ENCODE data around the gene PSD2. TPM values are rescaled to one million over a fixed set of nuclear protein-coding genes. Genes with fewer than 3 reads are reported as not detected.

The PSD2 gene
- total RNA-seq, 1 donor from 2014 or later: not detected

GRCh38 chr5:139772927-139773690 lies 22.5 kb upstream of the PSD2 start:
- Mint-ChIP-seq H3K4me3 (no peak overlapping the region), H3K9me3 (no peaks in the 10 kb centered on the region), H3K4me1 (peaks cover 12% of the 10 kb centered on the region), H3K27ac (no peak overlapping the region), H3K27me3 (peaks cover 3% of the 10 kb centered on the region), H3K36me3 (ENCODE audit: low read depth) (no peaks in the 10 kb centered on the region)
- DNase-seq (no peak), ATAC-seq (ENCODE audit: low read depth) (no peak)
- intact Hi-C loops (cut with micrococcal nuclease): no loop called here
- ChIA-PET CTCF (no interaction called here), POLR2A (interaction anchor here (0.7 kb wide), 1 partner anchor 9 kb away, joined by 4 read pairs; no protein-coding TSS in a partner anchor)
- TF ChIP-seq, protein P1, sequence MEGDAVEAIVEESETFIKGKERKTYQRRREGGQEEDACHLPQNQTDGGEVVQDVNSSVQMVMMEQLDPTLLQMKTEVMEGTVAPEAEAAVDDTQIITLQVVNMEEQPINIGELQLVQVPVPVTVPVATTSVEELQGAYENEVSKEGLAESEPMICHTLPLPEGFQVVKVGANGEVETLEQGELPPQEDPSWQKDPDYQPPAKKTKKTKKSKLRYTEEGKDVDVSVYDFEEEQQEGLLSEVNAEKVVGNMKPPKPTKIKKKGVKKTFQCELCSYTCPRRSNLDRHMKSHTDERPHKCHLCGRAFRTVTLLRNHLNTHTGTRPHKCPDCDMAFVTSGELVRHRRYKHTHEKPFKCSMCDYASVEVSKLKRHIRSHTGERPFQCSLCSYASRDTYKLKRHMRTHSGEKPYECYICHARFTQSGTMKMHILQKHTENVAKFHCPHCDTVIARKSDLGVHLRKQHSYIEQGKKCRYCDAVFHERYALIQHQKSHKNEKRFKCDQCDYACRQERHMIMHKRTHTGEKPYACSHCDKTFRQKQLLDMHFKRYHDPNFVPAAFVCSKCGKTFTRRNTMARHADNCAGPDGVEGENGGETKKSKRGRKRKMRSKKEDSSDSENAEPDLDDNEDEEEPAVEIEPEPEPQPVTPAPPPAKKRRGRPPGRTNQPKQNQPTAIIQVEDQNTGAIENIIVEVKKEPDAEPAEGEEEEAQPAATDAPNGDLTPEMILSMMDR (IDR thresholded peaks at IDR 0.05): no peak

GRCh38 chr5:139774980-139775661 lies 20.5 kb upstream of the PSD2 start:
- intact Hi-C loops (cut with micrococcal nuclease): loop anchor here (1.0 kb wide), 1 partner anchor 12 kb away; no protein-coding TSS in a partner anchor
- H3K27ac Mint-ChIP-seq: peak overlapping the region; percentile 46
- DNase-seq: peak; percentile 83
- H3K4me1 Mint-ChIP-seq: peaks cover 12% of the 10 kb centered on the region
- peaks cover 3% of the 10 kb centered on the region for H3K27me3 Mint-ChIP-seq
- H3K36me3 Mint-ChIP-seq (ENCODE audit: low read depth): no peaks in the 10 kb centered on the region
- H3K9me3 Mint-ChIP-seq: no peaks in the 10 kb centered on the region
- peak; percentile 96 for ATAC-seq (ENCODE audit: low read depth)
- peak overlapping the region; percentile 59 for H3K4me3 Mint-ChIP-seq
- POLR2A ChIA-PET: interaction anchor here (1.1 kb wide), 1 partner anchor 8 kb away, joined by 3 read pairs; no protein-coding TSS in a partner anchor
- TF ChIP-seq, protein P1 (IDR thresholded peaks at IDR 0.05): peak; percentile 84
- CTCF ChIA-PET: interaction anchor here (0.6 to 3.6 kb wide), 16 partner anchors 9 to 353 kb away, joined by 3 to 32 read pairs (median 4); no protein-coding TSS in a partner anchor

GRCh38 chr5:139775872-139776271 lies 19.7 kb upstream of the PSD2 start:
- H3K4me3 Mint-ChIP-seq: no peak overlapping the region
- no peaks in the 10 kb centered on the region for H3K36me3 Mint-ChIP-seq (ENCODE audit: low read depth)
- ATAC-seq (ENCODE audit: low read depth) (no peak), DNase-seq (no peak)
- TF ChIP-seq, protein P1 (IDR thresholded peaks at IDR 0.05): no peak
- H3K4me1 Mint-ChIP-seq: peaks cover 12% of the 10 kb centered on the region
- no peak overlapping the region for H3K27ac Mint-ChIP-seq
- H3K9me3 Mint-ChIP-seq: no peaks in the 10 kb centered on the region
- CTCF ChIA-PET: interaction anchor here (0.9 to 3.6 kb wide), 10 partner anchors 10 to 201 kb away, joined by 3 to 32 read pairs (median 5); no protein-coding TSS in a partner anchor
- intact Hi-C loops (cut with micrococcal nuclease): loop anchor here (1.0 kb wide), 1 partner anchor 11 kb away; no protein-coding TSS in a partner anchor
- POLR2A ChIA-PET: interaction anchor here (0.6 to 1.1 kb wide), 3 partner anchors 8 to 71 kb away, joined by 3 to 13 read pairs (median 3); no protein-coding TSS in a partner anchor
- H3K27me3 Mint-ChIP-seq: peaks cover 3% of the 10 kb centered on the region

DNA sequence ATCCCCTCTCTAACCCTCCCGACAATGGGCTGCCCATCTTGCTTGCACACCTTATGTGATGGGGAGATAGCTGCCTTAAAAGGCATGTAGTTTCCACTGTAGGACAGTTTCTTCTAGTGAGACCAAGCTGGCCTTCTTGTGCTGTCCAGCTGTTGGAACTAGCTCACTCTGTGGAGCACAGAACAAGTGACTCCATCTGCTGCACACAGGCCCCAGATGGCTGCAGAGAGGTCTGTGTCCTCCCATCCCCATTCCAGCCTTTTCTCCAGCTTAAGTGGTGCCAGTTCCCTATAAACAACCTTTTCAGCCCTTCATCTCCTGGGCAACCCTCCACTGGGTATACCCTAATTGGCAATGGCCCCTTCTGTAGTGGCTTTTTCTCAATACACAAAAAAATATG lies 18.7 kb upstream of the PSD2 start:
- ATAC-seq (ENCODE audit: low read depth) (no peak), DNase-seq (no peak)
- Mint-ChIP-seq H3K4me1 (peaks cover 12% of the 10 kb centered on the region), H3K4me3 (no peak overlapping the region), H3K27ac (no peak overlapping the region), H3K36me3 (ENCODE audit: low read depth) (no peaks in the 10 kb centered on the region), H3K27me3 (peaks cover 3% of the 10 kb centered on the region), H3K9me3 (no peaks in the 10 kb centered on the region)
- TF ChIP-seq, protein P1 (IDR thresholded peaks at IDR 0.05): no peak
- ChIA-PET POLR2A (interaction anchor here (1.1 kb wide), 1 partner anchor 12 kb away, joined by 3 read pairs; no protein-coding TSS in a partner anchor), CTCF (interaction anchor here (1.2 to 3.6 kb wide), 6 partner anchors 9 to 192 kb away, joined by 3 to 32 read pairs (median 7); no protein-coding TSS in a partner anchor)
- intact Hi-C loops (cut with micrococcal nuclease): no loop called here

All from activated B cell treated with CpG ODN at 0.5 μM for 24 hours (primary cell).